GM12872 (cell line): ENCODE measurements around the gene MRGPRG.

ENCODE experiments used
- CTCF ChIP-seq: IDR thresholded peaks from 3 replicates; pipeline ENCODE4 v1.5.1; 2011; ENCODE audit warnings: low read depth, mild to moderate bottlenecking, low read length, moderate library complexity; ENCODE audit not compliant: insufficient read depth

The MRGPRG gene

DNA sequence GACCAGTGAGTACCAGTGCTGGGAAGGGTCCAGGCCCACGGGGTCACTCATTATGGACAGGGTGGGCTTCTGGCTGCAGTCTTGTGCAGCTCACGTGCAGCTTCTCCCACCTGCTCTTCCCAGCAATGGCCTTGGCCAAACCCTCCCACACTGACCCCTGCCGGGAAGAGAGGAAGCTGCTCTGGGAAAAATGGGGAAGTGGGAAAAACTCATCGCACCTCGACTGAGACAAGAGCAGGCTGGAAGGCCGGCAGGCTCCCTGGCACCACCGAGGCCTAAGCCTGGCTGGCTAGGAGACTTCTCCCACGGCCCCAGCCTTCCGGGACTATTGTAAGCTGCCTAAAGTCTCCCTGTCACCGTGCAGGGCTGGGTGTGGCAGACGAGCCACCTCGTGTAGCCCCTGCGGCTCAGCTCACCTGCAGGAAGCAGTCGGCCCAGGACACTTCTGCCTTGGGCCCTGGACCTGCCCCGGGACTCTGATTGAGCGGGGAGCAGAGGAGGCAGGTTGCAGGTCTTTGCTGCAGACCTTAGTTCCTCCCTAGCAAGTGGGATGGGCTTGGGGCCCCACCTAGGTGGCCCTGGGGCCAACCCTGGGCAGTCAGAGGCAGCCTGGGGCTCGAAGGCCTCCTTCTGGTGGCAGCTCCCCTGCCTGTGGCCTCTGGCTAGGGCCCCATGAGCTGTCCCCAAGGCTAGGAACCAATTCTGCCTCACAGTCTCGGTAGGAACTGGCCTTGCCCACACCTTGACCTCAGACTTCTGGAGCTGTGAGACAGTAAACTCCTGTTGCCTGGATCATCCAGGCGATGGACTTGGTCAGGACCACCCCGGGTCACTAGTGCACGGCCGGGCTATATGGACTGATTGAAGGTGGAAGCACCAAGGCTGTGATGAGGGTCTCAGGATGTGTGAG, 23.1 kb downstream of the MRGPRG start:
- TF ChIP-seq CTCF = no peak

GRCh38 chr11:3194016-3194816, 24.4 kb downstream of the MRGPRG start:
- TF ChIP-seq CTCF = no peak

GRCh38 chr11:3193373-3194015, 25.1 kb downstream of the MRGPRG start:
- TF ChIP-seq CTCF = no peak

- no peak for TF ChIP-seq CTCF
These were observed 25.9 kb downstream of the MRGPRG start for GRCh38 chr11:3192511-3193372.

- TF ChIP-seq CTCF = no peak
These were observed 26.9 kb downstream of the MRGPRG start for GRCh38 chr11:3191586-3192324.

DNA sequence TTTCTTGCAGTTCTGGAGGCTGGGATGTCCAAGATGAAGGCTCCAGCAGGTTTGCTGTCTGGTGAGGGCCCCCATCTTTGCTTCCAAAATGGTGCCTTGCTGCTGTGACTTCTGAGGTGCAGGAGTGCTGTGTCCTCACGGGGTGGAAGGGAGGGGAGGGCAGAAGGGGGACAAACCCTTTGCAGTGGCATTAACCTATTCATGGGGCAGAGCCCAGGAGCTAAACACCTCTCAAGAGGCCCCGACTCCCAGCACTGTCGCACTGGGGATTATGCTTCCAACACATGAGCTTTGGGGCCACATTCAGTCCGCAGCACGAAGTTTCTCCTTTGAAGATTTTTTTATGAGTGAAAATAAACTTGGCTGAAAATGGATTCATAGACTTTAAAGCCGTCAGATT, 28.0 kb downstream of the MRGPRG start:
- TF ChIP-seq CTCF = no peak
